RPMI7951 (cell line): ENCODE results near the gene PIK3R4. TPM values are rescaled to one million over a fixed set of nuclear protein-coding genes. Genes with fewer than 3 reads are reported as not detected.
A peak's percentile ranks its signal among the peaks of the same experiment; 100 is the strongest.

Experiments
- DNase-seq: peaks from one replicate; pipeline ENCODE4 v3.0.0-alpha.2; 2012; ENCODE audit warnings: low read depth
- total RNA-seq: library from RNA; depleted of rRNA; stranded (reverse); fragments of >200 nt; shearing (Covaris generic); gene quantifications from 2 replicates; pipeline ENCODE4 v1.2.3, GENCODE V29; 2014

The PIK3R4 gene
- total RNA-seq, 1 experiment from 2014 or later, result 56.1 TPM

- DNase-seq, result no peak
Observed at GRCh38 chr3:130741946-130742610, 4.6 kb downstream of the PIK3R4 start.

GRCh38 chr3:130739848-130740247 lies 6.8 kb downstream of the PIK3R4 start:
- no peak for DNase-seq

GRCh38 chr3:130738241-130738640 lies 8.4 kb downstream of the PIK3R4 start:
- DNase-seq, result no peak

- no peak for DNase-seq
Observed at GRCh38 chr3:130737622-130738021, 9.0 kb downstream of the PIK3R4 start.

- no peak for DNase-seq
Observed at GRCh38 chr3:130733236-130733875, 13.3 kb downstream of the PIK3R4 start.

- DNase-seq, result no peak
Observed at GRCh38 chr3:130732501-130732900, 14.1 kb downstream of the PIK3R4 start.

- no peak for DNase-seq
Observed at GRCh38 chr3:130731817-130732216, 14.8 kb downstream of the PIK3R4 start.

- no peak for DNase-seq
Observed at GRCh38 chr3:130729154-130729553, 17.5 kb downstream of the PIK3R4 start.

- no peak for DNase-seq
Observed at GRCh38 chr3:130728037-130728436, 18.6 kb downstream of the PIK3R4 start.

- no peak for DNase-seq
Observed at GRCh38 chr3:130725746-130726145, 20.9 kb downstream of the PIK3R4 start.

- DNase-seq, result no peak
Observed at GRCh38 chr3:130715616-130716015, 31.0 kb downstream of the PIK3R4 start.

- no peak for DNase-seq
Observed at GRCh38 chr3:130712718-130713423, 33.8 kb downstream of the PIK3R4 start.

- DNase-seq, result no peak
Observed at GRCh38 chr3:130711565-130712324, 34.9 kb downstream of the PIK3R4 start.

- no peak for DNase-seq
Observed at GRCh38 chr3:130709671-130710070, 37.0 kb downstream of the PIK3R4 start.

- DNase-seq, result no peak
Observed at GRCh38 chr3:130707902-130708601, 38.6 kb downstream of the PIK3R4 start.

GRCh38 chr3:130705501-130705900 lies 41.1 kb downstream of the PIK3R4 start:
- no peak for DNase-seq

- no peak for DNase-seq
Observed at GRCh38 chr3:130702985-130703384, 43.6 kb downstream of the PIK3R4 start.

- no peak for DNase-seq
Observed at GRCh38 chr3:130700541-130700940, 46.1 kb downstream of the PIK3R4 start.

- DNase-seq, result peak; percentile 31
Observed at GRCh38 chr3:130699765-130700164, 46.9 kb downstream of the PIK3R4 start.

GRCh38 chr3:130693314-130693713 lies 53.3 kb downstream of the PIK3R4 start:
- no peak for DNase-seq

GRCh38 chr3:130692455-130692854 lies 54.2 kb downstream of the PIK3R4 start:
- no peak for DNase-seq
